ENCODE data around the gene ABL2. TPM values are rescaled to one million over a fixed set of nuclear protein-coding genes. Genes with fewer than 3 reads are reported as not detected.

Gene ABL2
- total RNA-seq, 2 donors from 2014 or later = 20.2 to 28.0 TPM

GRCh38 chr1:179183857-179184256 is 45.6 kb downstream of the ABL2 start:
- H3K9me3 ChIP-seq (ENCODE audit: control insufficient read depth, low read length) = no peaks in the 10 kb centered on the region
- no peak overlapping the region for H3K4me3 Mint-ChIP-seq
- no peaks in the 10 kb centered on the region for H3K36me3 Mint-ChIP-seq (ENCODE audit: low read depth)
- H3K27ac Mint-ChIP-seq = no peak overlapping the region
- H3K9ac ChIP-seq (ENCODE audit: extremely low read depth, low read length, poor library complexity, severe bottlenecking) = no peak overlapping the region
- DNase-seq = no peak
- no peaks in the 10 kb centered on the region for H3K27me3 Mint-ChIP-seq (ENCODE audit: insufficient read depth)
- 85 to 91% methylated on average over 4 to 5 of the region's 5 CpGs for WGBS, 2 experiments (ENCODE audit: insufficient coverage in 1 of 2, insufficient read length in 1 of 2)
- H3K36me3 ChIP-seq (ENCODE audit: control insufficient read depth, insufficient read depth, low read length) = peaks cover 3% of the 10 kb centered on the region
- H3K4me3 ChIP-seq (ENCODE audit: low read length) = no peak overlapping the region
- no peak for TF ChIP-seq CTCF (conservative IDR thresholded peaks at IDR 0.05)
- no peaks in the 10 kb centered on the region for H3K4me1 Mint-ChIP-seq
- H3K27me3 ChIP-seq (ENCODE audit: control insufficient read depth, insufficient read depth, low read length, poor library complexity, severe bottlenecking) = no peaks in the 10 kb centered on the region
- no peaks in the 10 kb centered on the region for H3K9me3 Mint-ChIP-seq
- H3K4me1 ChIP-seq (ENCODE audit: control insufficient read depth, insufficient read depth, low read length) = no peaks in the 10 kb centered on the region
- H3K27ac ChIP-seq (ENCODE audit: low read depth, low read length) = no peak overlapping the region

DNA sequence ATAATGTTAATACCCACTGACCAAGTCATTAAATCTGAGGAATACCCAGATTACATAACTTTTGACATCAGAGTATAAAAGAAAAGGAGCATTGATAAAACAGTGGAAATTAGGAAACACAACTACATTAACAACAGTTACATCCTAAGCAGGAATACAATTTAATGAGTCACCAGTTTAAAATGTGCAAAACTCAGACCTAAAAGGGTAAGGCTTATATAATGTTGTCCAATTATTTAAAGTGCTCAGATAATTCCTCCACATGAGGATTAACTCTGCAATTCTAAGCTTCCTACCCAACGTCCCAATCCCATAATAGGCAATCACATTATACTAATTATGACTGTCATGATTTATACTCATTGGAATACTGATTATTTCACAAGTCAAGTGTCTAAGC is 50.5 kb downstream of the ABL2 start:
- Mint-ChIP-seq H3K36me3 (ENCODE audit: low read depth) (no peaks in the 10 kb centered on the region), H3K4me1 (no peaks in the 10 kb centered on the region), H3K27me3 (ENCODE audit: insufficient read depth) (no peaks in the 10 kb centered on the region), H3K4me3 (no peak overlapping the region), H3K9me3 (no peaks in the 10 kb centered on the region), H3K27ac (no peak overlapping the region)
- no peaks in the 10 kb centered on the region for H3K4me1 ChIP-seq (ENCODE audit: control insufficient read depth, insufficient read depth, low read length)
- no peak for TF ChIP-seq CTCF (conservative IDR thresholded peaks at IDR 0.05)
- no peak for DNase-seq
- no peaks in the 10 kb centered on the region for H3K9me3 ChIP-seq (ENCODE audit: control insufficient read depth, low read length)
- no peak overlapping the region for H3K9ac ChIP-seq (ENCODE audit: extremely low read depth, low read length, poor library complexity, severe bottlenecking)
- H3K4me3 ChIP-seq (ENCODE audit: low read length) = no peak overlapping the region
- no peak overlapping the region for H3K27ac ChIP-seq (ENCODE audit: low read depth, low read length)
- WGBS, 2 experiments (ENCODE audit: insufficient coverage in 1 of 2, insufficient read length in 1 of 2) = 90% methylated on average over 1 of the region's 1 CpG; no CpG with 5 or more reads in 1 of the 2 experiments
- no peaks in the 10 kb centered on the region for H3K27me3 ChIP-seq (ENCODE audit: control insufficient read depth, insufficient read depth, low read length, poor library complexity, severe bottlenecking)
- H3K36me3 ChIP-seq (ENCODE audit: control insufficient read depth, insufficient read depth, low read length) = no peaks in the 10 kb centered on the region

- WGBS, 2 experiments (ENCODE audit: insufficient coverage in 1 of 2, insufficient read length in 1 of 2) = 99 to 100% methylated on average over 1 to 4 of the region's 4 CpGs
- DNase-seq = no peak
- no peaks in the 10 kb centered on the region for H3K9me3 ChIP-seq (ENCODE audit: control insufficient read depth, low read length)
- no peak overlapping the region for H3K27ac ChIP-seq (ENCODE audit: low read depth, low read length)
- no peaks in the 10 kb centered on the region for H3K4me1 ChIP-seq (ENCODE audit: control insufficient read depth, insufficient read depth, low read length)
- no peaks in the 10 kb centered on the region for H3K27me3 ChIP-seq (ENCODE audit: control insufficient read depth, insufficient read depth, low read length, poor library complexity, severe bottlenecking)
- Mint-ChIP-seq H3K4me1 (no peaks in the 10 kb centered on the region), H3K36me3 (ENCODE audit: low read depth) (no peaks in the 10 kb centered on the region), H3K9me3 (no peaks in the 10 kb centered on the region), H3K27me3 (ENCODE audit: insufficient read depth) (no peaks in the 10 kb centered on the region), H3K27ac (no peak overlapping the region), H3K4me3 (no peak overlapping the region)
- H3K36me3 ChIP-seq (ENCODE audit: control insufficient read depth, insufficient read depth, low read length) = no peaks in the 10 kb centered on the region
- no peak overlapping the region for H3K4me3 ChIP-seq (ENCODE audit: low read length)
- H3K9ac ChIP-seq (ENCODE audit: extremely low read depth, low read length, poor library complexity, severe bottlenecking) = no peak overlapping the region
- TF ChIP-seq CTCF (conservative IDR thresholded peaks at IDR 0.05) = no peak
These were observed 51.3 kb downstream of the ABL2 start for GRCh38 chr1:179178183-179178582.

Measured in endodermal cell (in vitro differentiated cells).